ENCODE data around the gene FIBP. TPM values are rescaled to one million over a fixed set of nuclear protein-coding genes. Genes with fewer than 3 reads are reported as not detected.

The FIBP gene
- total and polyA plus RNA-seq, 12 donors, result 57.9 to 183 (median 72.4) TPM

- no peak overlapping the region for H3K27ac ChIP-seq
- 87 to 90% (median 88%) methylated on average over 4 of the region's 4 CpGs for WGBS, 4 donors
- no peak for DNase-seq
- no peaks in the 10 kb centered on the region for H3K36me3 ChIP-seq (replicated peaks in 1 of 2)
- TF ChIP-seq CTCF (IDR thresholded peaks at IDR 0.05) (no peak), POLR2A (IDR thresholded peaks at IDR 0.05) (no peak)
- intact Hi-C loops (cut with DNase I), result no loop called here
- no peaks in the 10 kb centered on the region for H3K27me3 ChIP-seq
- H3K4me1 ChIP-seq (replicated peaks in 1 of 2), result peaks cover 28 to 34% of the 10 kb centered on the region in 2 donors
- no peaks in the 10 kb centered on the region for H3K9me3 ChIP-seq (replicated peaks in 1 of 3)
- no peak overlapping the region for H3K4me3 ChIP-seq
These were observed 8.8 kb upstream of the FIBP start for GRCh38 chr11:65897020-65897471.

- Histone ChIP-seq H3K9me3 (replicated peaks in 1 of 3) (no peaks in the 10 kb centered on the region), H3K36me3 (replicated peaks in 1 of 2) (no peaks in the 10 kb centered on the region), H3K4me1 (replicated peaks in 1 of 2) (peaks cover 36 to 41% of the 10 kb centered on the region in 2 donors), H3K27ac (no peak overlapping the region), H3K27me3 (no peaks in the 10 kb centered on the region), H3K4me3 (no peak overlapping the region)
- no peak for TF ChIP-seq POLR2A (IDR thresholded peaks at IDR 0.05)
- no peak for TF ChIP-seq CTCF (IDR thresholded peaks at IDR 0.05)
- 93 to 98% (median 94%) methylated on average over 7 to 14 of the region's 14 CpGs for WGBS, 4 donors
- intact Hi-C loops (cut with DNase I), result no loop called here
- peak in 1 of 7 donors; percentile 23 for DNase-seq
These were observed 8.0 kb upstream of the FIBP start for GRCh38 chr11:65896034-65896999.

GRCh38 chr11:65895482-65895981 lies 7.3 kb upstream of the FIBP start:
- TF ChIP-seq POLR2A (IDR thresholded peaks at IDR 0.05) (no peak), CTCF (IDR thresholded peaks at IDR 0.05) (no peak)
- Histone ChIP-seq H3K27me3 (no peaks in the 10 kb centered on the region), H3K9me3 (replicated peaks in 1 of 3) (no peaks in the 10 kb centered on the region), H3K4me1 (replicated peaks in 1 of 2) (peaks cover 43% of the 10 kb centered on the region in 2 donors), H3K4me3 (no peak overlapping the region), H3K36me3 (replicated peaks in 1 of 2) (no peaks in the 10 kb centered on the region), H3K27ac (no peak overlapping the region)
- no peak for DNase-seq
- WGBS, 4 donors, result 89 to 97% (median 94%) methylated on average over 3 to 5 of the region's 5 CpGs
- intact Hi-C loops (cut with DNase I), result no loop called here

- WGBS, 4 donors, result 65 to 73% (median 68%) methylated on average over 7 to 16 of the region's 16 CpGs
- DNase-seq, result peak in 2 of 7 donors; percentile 42 to 48
- H3K36me3 ChIP-seq (replicated peaks in 1 of 2), result no peaks in the 10 kb centered on the region
- peaks cover 44% of the 10 kb centered on the region in 2 donors for H3K4me1 ChIP-seq (replicated peaks in 1 of 2)
- TF ChIP-seq POLR2A (IDR thresholded peaks at IDR 0.05) (no peak), CTCF (IDR thresholded peaks at IDR 0.05) (no peak)
- intact Hi-C loops (cut with DNase I), result no loop called here
- no peak overlapping the region for H3K4me3 ChIP-seq
- peak overlapping the region in 4 of 5 donors; percentile 52 to 99 (median 96) for H3K27ac ChIP-seq
- H3K27me3 ChIP-seq, result no peaks in the 10 kb centered on the region
- no peaks in the 10 kb centered on the region for H3K9me3 ChIP-seq (replicated peaks in 1 of 3)
These were observed 5.8 kb upstream of the FIBP start for GRCh38 chr11:65894034-65894591.
